ENCODE measurements around the gene CAPZB. TPM values are rescaled to one million over a fixed set of nuclear protein-coding genes. Genes with fewer than 3 reads are reported as not detected.

Gene CAPZB
- total RNA-seq, 1 experiment from 2014 or later: 348 TPM

DNA sequence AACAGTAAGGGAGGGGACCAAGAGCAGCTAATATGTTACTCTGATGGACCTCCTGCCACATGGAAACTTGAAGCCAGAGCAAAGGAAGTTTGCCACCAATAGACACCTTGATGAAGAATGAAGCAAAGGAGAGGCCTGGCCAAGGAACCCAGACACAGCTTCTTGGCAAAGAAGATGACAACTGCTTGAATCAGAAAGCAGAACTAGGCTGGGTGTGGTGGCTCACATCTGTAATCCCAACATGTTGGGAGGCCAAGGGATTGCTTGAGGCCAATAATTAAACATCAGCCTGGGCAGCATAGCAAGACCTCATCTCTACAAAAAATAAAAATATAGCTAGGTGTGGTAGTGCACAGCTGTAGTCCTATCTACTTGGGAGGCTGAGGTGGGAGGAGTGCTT is 31.7 kb upstream of the CAPZB start:
- no peak overlapping the region for H3K27ac ChIP-seq (ENCODE audit: insufficient read length, low read depth, low read length)
- H2BK120ac ChIP-seq (ENCODE audit: low read depth, low read length, poor library complexity, severe bottlenecking): no peak overlapping the region
- H4K5ac ChIP-seq (ENCODE audit: insufficient read length, low read depth, low read length): no peak overlapping the region
- H2AFZ ChIP-seq (ENCODE audit: low read length): no peak overlapping the region
- H3K56ac ChIP-seq (ENCODE audit: insufficient read length, low read depth, low read length): no peak overlapping the region
- H3K79me2 ChIP-seq (ENCODE audit: insufficient read depth, low read length): no peaks in the 10 kb centered on the region
- Mint-ChIP-seq H3K27me3 (ENCODE audit: low read depth) (peaks cover 6% of the 10 kb centered on the region), H3K9me3 (peaks cover 4 to 9% of the 10 kb centered on the region in 2 experiments), H3K27ac (no peak overlapping the region), H3K4me1 (peaks cover 3% of the 10 kb centered on the region in 2 experiments), H3K4me3 (no peak overlapping the region), H3K36me3 (ENCODE audit: insufficient read depth in 1 of 3, low read depth in 3 of 3) (peaks cover 0 to 5% (median 2%) of the 10 kb centered on the region in 3 experiments; a peak in 3 of 7 replicates)
- H3K79me1 ChIP-seq (ENCODE audit: insufficient read depth, low read depth, low read length, poor library complexity, severe bottlenecking): no peaks in the 10 kb centered on the region
- no peak overlapping the region for H2BK20ac ChIP-seq (ENCODE audit: low read depth, low read length, poor library complexity, severe bottlenecking)
- no peak overlapping the region for H3K14ac ChIP-seq (ENCODE audit: insufficient read depth, low read length)
- no peak overlapping the region for H4K8ac ChIP-seq (replicated peaks; ENCODE audit: insufficient read length, low read depth, low read length)
- no peak overlapping the region for H3K4me2 ChIP-seq (ENCODE audit: insufficient read depth, insufficient read length, low read length)
- no peaks in the 10 kb centered on the region for H3K4me1 ChIP-seq (ENCODE audit: insufficient read depth, low read length)
- H2BK15ac ChIP-seq (ENCODE audit: low read depth, low read length): no peak overlapping the region
- no peak overlapping the region for H2BK5ac ChIP-seq (ENCODE audit: insufficient read length, low read length)
- TF ChIP-seq CTCF (conservative IDR thresholded peaks at IDR 0.05): no peak
- H2BK12ac ChIP-seq (ENCODE audit: insufficient read length, low read depth, low read length): no peak overlapping the region
- H3K18ac ChIP-seq (ENCODE audit: insufficient read length, low read depth, low read length): no peak overlapping the region
- H2AK5ac ChIP-seq (ENCODE audit: insufficient read length, low read length): no peak overlapping the region
- H3K27me3 ChIP-seq (ENCODE audit: insufficient read depth, low read length): no peaks in the 10 kb centered on the region
- no peak overlapping the region for H3K9ac ChIP-seq (ENCODE audit: extremely low read depth, insufficient read length, low read length)
- H3K9me3 ChIP-seq (ENCODE audit: control insufficient read depth, low read depth, low read length): no peaks in the 10 kb centered on the region
- H3T11ph ChIP-seq (ENCODE audit: low read length): no peak overlapping the region
- H4K91ac ChIP-seq (ENCODE audit: insufficient read length, low read depth, low read length): no peak overlapping the region
- DNase-seq: no peak
- no peaks in the 10 kb centered on the region for H4K20me1 ChIP-seq (ENCODE audit: control insufficient read depth, insufficient read depth, insufficient read length)
- H3K4ac ChIP-seq (ENCODE audit: low read depth, low read length): no peak overlapping the region
- no peak overlapping the region for H3K23ac ChIP-seq (ENCODE audit: insufficient read length, low read depth, low read length)
- no peaks in the 10 kb centered on the region for H3K23me2 ChIP-seq (ENCODE audit: insufficient read length, low read depth, low read length, poor library complexity, severe bottlenecking)

Data from H9 (cell line).